C4-2B (cell line): ENCODE measurements around the gene IRF6.

Experiments
- CTCF ChIP-seq: fragments of 450-650 bp; conservative IDR thresholded peaks from 2 replicates; pipeline ENCODE4 v1.5.1; 2017; ENCODE audit warnings: mild to moderate bottlenecking
- ZFX ChIP-seq: fragments of 450-650 bp; IDR thresholded peaks from 2 replicates; pipeline ENCODE4 v1.6.1; 2017

DNA sequence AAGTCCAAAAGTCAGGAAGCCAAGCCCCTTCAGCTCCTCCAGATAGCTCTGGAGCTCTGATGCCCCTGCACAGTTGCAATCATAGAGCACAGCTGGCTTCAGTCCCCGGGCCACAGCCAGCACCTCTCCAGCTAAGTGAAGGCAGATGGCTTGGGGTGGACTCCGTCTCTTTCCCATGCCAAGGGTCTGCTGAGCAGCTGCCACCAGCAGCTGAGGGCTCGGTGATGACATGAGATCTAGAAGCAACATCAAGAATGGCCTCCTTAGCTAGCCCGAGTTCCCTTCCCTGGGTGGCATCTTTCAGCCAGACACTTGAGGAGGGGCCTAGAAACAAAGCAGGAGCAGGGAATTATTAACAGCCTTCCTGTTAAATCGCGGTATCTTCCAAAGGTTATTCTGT is 22.6 kb downstream of the IRF6 start:
- TF ChIP-seq CTCF (no peak), ZFX (no peak)
